ENCODE measurements around the gene MAN2B1. TPM values are rescaled to one million over a fixed set of nuclear protein-coding genes. Genes with fewer than 3 reads are reported as not detected.
"Not testable (repeated sequence)": the region's sequence is repeated elsewhere in the genome, so short reads cannot be mapped to it uniquely, and the experiment has no call there.

Gene MAN2B1
- polyA plus RNA-seq (ENCODE audit: insufficient read depth in 1 of 5, insufficient read length in 5 of 5, low replicate concordance in 1 of 5), result 10 to 100 TPM; 27.3 to 42.1 (median 32.8) TPM
- long read RNA-seq, donor 1, partial matches to known transcripts, result 5 of 13 reads
- long read RNA-seq, donor 1, other reads (novel, unspliced or antisense), result 0 of 13 reads
- long read RNA-seq, donor 2, partial matches to known transcripts, result 7 of 15 reads
- long read RNA-seq, donor 2, other reads (novel, unspliced or antisense), result 0 of 15 reads
- long read RNA-seq, donor 3, transcript MAN2B1-210 (3 exons, 554 nt), result major isoform, 5 of 14 reads
- long read RNA-seq, donor 3, partial matches to known transcripts, result 5 of 14 reads
- long read RNA-seq, donor 3, other reads (novel, unspliced or antisense), result 0 of 14 reads
- long read RNA-seq, donor 4, partial matches to known transcripts, result 0 of 7 reads
- long read RNA-seq, donor 4, other reads (novel, unspliced or antisense), result 0 of 7 reads
- long read RNA-seq, donor 5, transcript MAN2B1-210 (3 exons, 554 nt), result major isoform, 9 of 13 reads
- long read RNA-seq, donor 5, partial matches to known transcripts, result 0 of 13 reads
- long read RNA-seq, donor 5, other reads (novel, unspliced or antisense), result 0 of 13 reads
- long read RNA-seq, donor 6, transcript MAN2B1-210 (3 exons, 554 nt), result major isoform, 8 of 17 reads
- long read RNA-seq, donor 6, transcript MAN2B1-203 (24 exons, 3,184 nt), result minor isoform, 7 of 17 reads
- long read RNA-seq, donor 6, partial matches to known transcripts, result 0 of 17 reads
- long read RNA-seq, donor 6, other reads (novel, unspliced or antisense), result 0 of 17 reads
- long read RNA-seq, donor 7, partial matches to known transcripts, result 0 of 4 reads
- long read RNA-seq, donor 7, other reads (novel, unspliced or antisense), result 0 of 4 reads
- long read RNA-seq, donor 8, partial matches to known transcripts, result 0 of 5 reads
- long read RNA-seq, donor 8, other reads (novel, unspliced or antisense), result 0 of 5 reads

DNA sequence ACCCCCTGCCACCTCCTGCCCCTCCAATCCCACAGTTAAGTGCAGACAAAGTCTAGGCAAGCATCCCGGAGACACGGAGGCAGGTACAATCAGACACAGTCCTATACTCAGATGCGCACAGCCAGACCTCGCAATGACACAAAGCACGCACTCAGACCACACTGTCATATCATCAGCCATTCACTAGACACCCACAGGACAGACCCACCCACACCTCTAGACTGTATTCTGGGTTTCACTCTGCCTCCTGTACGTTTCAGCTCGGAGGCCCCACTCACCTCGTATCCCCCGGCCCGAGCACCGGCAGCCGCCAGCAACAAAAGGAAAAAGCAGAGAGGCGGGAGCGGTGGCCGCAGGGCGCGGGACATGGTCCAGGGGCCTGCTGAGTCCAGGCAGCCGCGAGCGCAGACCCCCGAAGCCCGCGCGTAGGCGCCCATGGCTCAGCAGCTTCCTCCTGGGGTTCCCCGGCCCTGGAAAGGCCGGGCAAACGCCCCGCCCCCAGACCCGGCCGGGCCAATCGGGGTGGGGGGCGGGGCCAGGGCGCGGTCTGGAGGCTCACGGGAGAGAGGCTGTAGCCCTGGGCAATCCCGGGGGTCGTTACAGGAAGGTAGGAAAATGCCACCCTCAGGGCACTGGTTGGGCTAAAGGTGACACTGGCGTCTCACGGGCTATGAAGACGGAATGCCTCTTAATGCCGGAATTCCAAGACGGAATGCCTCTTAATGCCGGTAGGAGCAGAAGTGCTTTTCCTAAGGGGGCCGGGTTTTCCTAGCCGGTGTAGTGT is at the start of gene MAN2B1, which contains the start of gene WDR83:
Gene MAN2B1 (minus strand): TSS at position 478 of the 784 bp plus-strand sequence. CDS start 41 bp downstream, at position 437.
Gene WDR83 (plus strand): TSS at position 543 of the 784 bp plus-strand sequence. CDS start 2,984 bp downstream, outside the sequence.
- peak; percentile 72 to 73 for DNase-seq

DNA sequence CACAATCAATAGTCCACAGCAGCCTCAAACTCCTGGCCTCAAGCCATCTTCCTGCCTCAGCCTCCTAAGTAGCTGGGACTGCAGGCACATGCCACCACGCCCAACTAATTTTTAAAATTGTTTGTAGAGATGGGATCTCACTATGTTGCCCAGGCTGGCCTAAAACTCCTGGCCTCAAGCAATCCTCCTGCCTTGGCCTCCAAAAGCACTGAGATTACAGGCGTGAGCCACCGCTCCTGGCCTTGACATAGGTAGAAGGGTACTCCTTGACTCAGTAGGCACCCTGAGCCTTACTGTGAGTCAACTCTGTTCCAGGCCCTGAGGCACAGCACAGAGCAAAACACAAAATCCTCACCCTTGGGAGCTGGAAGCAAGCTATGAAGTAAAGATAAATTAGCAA is 49.4 kb upstream of the MAN2B1 start:
- no peak for DNase-seq

DNA sequence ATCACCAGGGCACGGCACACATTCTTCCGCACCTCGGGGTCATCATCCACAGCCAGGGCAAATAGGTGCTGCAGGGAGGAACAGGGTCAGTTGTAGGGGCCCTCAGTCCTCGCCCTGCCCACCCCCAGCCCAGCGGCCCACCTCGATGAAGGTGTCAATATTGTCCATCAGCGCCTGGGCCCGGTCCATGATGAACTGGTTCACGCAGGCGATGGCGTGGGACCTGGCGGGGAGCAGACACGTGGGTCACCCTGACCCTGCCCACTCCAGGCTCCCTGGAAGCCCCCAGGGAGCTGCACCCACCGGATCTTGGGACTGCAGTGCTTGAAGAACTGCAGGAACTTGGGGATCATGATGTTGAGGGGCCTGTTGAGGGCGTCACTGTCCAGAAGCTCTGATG is 48.6 kb upstream of the MAN2B1 start:
- no peak for DNase-seq

DNA sequence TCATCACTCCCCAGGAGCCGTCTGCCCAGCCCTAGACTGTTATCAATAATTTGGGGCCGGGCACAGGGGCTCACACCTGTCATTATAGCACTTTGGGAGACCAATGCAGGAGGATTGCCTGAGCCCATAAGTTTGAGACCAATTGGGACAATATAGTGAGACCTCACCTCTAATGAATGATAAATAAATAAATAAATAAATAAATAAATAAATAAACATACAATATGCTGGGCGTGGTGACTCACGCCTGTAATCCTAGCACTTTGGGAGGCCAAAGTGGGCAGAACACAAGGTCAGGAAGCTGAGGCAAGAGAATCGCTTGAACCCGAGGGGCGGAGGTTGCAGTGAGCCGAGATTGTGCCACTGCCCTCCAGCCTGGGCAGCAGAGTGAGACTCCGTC is 46.8 kb upstream of the MAN2B1 start:
- DNase-seq, result not testable (repeated sequence)

DNA sequence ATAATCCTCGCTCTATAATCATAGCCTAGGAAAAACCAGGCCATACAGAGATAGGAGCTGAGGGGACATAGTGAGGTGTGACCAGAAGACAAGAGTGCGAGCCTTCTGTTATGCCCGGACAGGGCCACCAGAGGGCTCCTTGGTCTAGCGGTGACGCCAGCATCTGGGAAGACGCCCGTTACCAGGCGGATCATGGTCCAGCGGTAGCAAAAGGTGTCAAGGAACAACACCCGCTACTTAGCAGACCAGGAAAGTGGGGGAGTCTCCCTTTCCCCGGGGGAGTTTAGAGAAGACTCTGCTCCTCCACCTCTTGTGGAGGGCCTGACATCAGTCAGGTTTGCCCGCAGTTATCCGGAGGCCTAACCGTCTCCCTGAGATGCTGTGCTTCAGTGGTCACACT is 45.5 kb upstream of the MAN2B1 start:
- DNase-seq, result not testable (repeated sequence)

DNA sequence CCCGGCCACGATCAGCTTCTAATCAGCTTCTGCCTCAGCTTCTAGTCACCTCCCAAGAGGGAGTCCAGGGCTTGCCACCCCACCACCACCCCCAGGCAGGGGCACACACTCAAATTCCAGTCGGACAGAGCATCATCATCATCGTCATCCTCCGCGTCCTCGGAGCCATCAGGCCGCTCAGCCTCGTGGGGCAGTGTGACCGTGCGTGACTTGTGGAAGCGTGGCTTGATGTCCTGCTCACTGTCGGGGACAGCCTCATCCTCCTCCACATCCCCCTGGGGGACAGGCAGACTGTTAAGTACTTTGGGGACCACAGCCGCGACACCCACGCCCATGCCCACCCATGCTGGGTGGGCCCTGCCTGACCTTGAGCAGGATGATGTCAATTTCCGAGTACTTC is 44.6 kb upstream of the MAN2B1 start:
- no peak for DNase-seq

DNA sequence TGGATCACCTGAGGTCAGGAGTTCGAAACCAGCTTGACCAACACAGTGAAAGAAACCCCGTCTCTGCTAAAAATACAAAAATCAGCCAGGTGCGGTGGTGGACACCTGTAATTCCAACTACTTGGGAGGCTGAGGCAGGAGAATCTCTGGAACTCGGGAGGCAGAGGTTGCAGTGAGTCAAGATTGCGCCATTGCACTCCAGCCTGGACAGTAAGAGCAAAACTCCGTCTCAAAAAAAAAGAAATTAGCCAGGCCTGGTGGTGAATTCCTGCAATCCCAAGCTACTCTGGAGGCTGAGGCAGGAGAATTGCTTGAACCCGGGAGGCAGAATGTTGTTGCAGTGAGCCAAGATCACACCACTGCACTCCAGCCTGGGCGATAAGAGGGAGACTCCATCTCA is 42.1 kb upstream of the MAN2B1 start:
- DNase-seq, result no peak

DNA sequence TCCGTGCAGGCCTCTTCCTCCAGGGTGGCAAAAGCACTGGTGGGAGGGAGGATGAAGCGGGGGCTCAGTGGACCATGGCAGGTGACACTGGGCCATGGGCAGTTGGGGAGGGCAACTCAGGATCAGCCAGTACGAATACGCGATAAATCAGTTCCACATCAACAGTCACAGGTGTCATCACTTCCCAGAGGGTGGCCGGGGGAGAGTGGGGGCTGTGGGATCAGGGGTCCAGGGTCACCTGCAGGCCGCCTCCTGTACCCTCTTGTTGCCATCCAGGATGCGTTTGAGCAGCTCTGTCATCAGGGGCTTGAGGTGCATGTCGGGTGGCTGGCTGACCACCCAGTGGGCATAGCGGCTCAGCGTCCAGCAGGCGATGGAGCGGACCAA is 39.8 kb upstream of the MAN2B1 start:
- DNase-seq, result no peak

DNA sequence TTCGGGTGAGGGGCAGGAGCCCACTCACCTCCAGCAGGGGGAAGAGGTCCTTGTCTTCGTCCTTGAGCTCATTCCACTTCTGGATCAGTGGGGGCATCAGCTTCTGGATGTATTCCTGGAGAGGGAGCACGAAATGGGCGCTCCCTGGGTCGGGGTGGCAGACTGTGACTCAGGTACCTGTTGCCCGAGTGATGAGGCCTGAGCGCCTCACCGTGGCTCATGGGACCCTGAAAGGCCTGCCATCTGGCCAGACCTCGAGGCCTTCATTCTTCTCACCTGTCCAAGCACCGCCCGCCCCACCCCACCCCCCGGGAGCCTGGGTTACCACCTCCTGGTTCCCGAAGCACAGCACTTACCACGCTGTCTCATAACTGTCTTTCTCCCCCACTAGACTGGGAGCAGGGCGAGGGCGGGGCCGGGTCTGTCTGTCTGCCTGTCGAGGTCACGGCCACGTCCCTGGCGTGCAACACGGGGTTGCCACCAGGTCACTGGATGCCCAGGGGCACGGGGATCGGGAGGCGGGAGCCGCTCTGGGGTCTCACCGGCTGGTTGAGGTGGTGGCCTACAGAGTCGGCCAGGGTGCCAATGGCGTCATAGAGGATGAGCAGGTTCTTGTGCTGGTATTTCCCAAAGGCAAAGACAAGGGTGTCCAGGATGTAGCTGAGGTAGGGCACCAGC is 39.3 kb upstream of the MAN2B1 start:
- DNase-seq, result no peak

DNA sequence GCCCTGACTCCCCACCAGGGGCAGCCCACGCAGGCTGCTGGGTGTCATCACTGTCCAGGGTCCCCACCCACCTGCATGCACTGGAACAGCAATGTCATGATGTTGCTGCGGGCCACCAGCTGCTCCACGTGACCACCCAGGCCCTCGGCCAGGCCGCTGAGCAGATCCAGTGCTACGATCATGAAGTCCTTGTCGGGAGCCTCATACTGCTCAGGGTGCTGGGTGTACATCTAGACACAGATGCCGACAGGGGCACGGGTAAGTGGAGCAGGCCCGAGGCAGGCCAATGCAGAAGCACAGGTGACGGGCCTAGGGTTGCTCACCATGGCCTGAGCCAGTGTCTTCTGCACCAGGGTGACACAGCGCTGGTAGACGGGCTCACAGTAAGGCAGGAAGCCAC is 38.6 kb upstream of the MAN2B1 start:
- no peak for DNase-seq

DNA sequence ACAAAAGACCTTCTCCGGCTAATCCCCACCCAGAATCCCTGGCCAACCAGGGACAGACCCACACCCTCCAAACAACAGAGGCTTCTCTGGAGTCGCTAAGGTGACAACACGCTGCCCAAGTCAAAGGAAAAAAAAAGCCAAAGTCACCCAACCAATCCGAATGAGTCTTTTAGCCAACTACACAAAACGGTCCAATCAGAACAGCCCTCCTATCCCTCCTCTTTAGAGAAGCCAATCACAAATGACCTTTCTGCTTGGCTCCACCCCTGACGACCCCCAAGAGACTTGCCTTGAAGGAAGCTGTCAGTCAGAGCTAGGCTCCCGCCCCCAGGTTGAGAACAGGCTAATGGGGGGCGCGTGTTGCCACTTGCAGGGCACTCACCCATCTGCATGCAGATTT is 36.5 kb upstream of the MAN2B1 start:
- no peak for DNase-seq

DNA sequence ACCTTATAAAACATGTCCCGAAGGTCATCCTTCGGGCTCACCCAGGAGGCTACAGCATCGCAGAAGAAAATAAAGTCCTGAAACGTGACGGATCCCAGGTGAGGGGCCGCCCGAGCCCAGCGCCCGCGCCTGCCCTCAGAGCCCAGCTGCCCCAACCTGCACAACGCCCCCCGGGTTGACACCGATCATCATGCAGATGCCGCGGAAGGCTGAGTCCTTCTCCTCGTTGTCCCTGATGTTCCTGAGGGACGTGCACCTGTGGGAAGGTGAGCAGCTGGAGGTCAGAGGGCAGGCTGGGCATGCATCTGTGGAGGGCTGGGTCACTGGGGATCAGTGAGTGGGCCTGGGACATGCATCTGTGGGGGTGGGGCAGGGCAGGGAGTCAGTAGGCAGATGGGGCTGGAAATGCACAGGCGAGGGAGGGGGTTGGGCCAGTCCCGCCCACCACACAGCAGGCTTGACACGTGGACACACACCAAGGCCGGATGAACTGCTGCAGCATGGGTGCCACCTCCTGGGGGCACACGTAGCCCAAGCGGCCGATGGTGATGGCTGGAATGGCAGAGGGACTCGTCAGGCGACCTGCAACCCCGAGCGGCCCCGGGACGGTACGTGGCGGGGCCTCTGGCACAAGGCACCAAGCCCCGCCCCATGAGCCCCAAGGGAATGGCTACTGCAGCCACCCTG is 35.2 kb upstream of the MAN2B1 start:
- DNase-seq, result no peak

DNA sequence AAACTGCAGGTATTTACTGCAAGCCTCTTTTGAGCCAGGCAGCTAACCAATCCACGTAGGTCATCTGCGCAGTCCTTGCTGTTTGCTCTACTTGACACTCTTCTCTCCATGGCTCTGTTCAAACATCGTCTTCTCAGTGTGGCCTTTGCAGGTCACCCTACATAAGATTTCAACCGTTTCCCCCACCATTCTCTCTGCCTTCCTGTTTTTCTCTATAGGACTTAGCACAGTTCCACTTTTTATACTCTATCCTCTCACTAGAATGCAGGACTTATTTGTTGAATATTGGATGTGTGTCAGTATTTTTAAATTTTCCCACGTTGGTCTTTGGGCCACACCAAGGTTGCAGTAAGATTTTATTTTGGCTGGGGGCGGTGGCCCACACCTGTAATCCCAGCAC is 31.6 kb upstream of the MAN2B1 start:
- no peak for DNase-seq

DNA sequence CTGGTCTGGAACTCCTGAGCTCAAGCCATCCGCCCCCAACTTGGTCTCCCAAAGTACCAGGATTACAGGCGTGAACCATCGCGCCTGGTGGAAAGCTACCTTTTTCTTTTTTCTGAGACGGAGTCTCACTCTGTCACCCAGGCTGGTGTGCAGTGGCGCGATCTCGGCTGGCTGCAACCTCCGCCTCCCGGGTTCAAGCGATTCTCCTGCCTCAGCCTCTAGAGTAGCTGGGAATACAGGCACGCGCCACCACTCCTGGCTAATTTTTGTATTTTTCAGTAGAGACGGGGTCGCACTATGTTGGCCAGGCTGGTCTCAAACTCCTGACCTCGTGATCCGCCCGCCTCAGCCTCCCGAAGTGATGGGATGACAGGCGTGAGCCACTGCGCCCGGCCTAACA is 30.9 kb upstream of the MAN2B1 start:
- not testable (repeated sequence) for DNase-seq

DNA sequence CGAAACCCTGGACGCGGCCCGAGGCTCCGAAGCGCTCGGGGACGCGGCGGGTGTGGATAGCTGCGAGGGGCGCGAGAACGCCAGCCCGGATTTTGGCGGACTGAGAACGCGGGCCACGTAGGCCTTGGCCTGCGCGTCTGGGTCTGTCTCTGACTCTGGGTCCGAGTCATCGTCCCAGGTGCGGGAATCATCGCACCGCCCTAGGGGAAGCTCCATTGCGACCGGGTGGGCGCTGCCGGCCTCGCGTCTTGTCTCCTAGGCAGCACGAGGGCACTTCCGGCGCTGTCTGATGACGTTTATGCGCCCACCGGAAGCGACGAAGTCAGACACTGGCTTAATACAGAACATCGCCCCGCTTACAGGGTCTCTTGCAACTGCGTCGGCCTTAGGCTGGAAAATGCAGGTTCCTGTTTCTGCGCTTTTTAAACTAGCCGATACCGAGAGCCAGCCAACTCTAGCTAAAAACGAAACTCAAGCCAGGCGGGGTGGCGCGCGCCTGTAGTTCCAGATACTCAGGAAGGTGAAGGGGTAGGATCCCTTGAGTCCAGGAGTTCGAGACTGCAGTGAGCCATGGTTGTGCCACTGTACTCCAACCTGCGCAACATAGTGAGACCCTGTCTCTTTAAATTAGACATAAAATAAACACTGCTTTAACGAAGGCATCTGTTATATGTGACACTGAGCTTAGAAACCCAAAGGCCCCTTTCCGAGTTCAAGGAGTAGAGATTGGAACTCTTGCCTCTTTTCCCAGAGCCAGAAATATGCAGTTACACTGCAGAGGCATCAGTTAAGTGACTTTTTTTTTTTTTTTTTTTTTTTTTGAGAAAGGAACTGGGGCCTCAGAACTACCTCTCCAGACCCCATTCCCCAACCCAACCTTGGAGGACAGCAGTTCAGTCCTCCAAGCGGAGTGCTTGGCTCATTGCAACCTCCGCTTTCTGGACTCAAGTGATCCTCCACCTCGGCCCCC is 30.1 kb upstream of the MAN2B1 start, which contains the start of gene FBXW9:
Gene FBXW9 (minus strand): TSS at position 266 of the 970 bp plus-strand sequence. CDS start 50 bp downstream, at position 216.
- peak; percentile 93 to 95 for DNase-seq

DNA sequence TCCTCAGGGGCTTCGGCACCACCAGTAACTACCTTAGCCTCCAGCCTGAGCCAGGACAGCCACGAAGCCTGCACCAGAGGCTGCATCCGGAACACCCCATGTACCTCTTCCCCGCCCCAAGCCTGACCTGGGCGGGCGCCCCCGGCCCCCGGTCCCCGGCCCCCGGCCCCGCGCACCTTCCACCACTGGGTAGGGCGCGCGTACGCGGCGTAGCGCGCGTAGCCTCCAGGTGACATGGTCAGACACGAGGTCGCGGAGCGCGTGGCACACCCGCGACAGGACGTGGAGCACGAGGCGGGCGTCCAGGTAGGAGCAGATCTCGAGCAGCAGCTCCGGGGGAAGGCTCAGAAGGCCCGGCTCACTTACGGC is 29.4 kb upstream of the MAN2B1 start:
- DNase-seq, result no peak

DNA sequence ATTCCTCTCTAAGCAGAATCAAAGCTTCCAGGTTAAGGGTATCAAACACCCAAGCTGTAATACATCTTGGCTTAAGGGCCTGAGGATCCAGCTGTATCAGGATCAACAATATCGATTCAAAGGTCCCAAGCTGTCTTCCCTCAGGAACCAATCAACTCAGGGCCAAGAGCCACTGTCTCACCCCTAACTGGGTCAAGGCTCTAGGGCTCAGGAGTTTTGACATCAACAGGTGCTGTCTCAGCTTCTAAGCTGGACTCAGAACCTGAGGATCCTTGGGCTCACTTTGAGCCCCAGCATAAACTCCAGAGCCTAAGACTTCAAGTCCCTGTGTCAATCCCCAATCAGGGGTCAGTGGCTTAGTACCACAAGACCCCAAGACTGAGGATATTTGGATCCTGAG is 29.0 kb upstream of the MAN2B1 start:
- DNase-seq, result no peak

DNA sequence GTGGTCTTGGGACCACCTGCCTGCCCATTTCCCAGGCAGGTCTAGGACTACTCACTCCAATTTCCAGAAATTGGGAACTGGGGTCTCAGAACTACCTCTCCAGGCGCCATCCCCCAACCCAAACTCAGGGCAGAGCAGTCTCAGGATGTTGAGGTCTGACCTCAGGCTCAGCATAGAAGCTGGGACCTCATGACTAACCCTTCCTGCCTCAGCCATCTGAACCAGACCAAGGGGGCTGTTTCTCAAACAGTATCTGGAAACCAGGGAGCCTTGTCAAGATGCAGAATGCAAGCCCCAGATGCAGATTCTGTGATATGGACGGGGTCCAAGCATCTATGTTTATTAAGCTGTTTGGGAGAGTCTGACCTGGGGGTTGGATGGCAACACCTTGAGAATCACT is 28.6 kb upstream of the MAN2B1 start:
- no peak for DNase-seq

DNA sequence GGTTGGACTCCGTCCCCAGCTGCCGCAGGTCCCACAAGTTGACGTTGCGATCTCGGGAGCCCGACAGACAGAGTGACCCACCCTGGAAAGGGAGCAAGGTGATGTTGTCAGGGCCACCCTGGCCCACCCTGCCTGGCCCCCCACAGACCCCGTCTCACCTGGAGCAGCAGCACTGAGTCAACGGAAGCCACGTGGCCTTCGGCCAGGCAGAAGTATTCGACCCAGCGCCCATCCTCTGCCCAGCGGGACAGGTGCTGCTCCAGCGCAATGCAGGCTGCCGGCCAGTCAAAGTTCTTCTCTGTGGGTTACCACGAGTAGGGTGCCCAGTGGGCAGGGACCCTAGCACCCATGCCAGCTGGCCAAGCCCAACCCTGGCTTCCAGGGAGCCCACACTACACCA is 28.1 kb upstream of the MAN2B1 start:
- DNase-seq, result no peak
